SK-N-SH (cell line): ENCODE results near the gene ANKUB1.

Experiments
- CTCF ChIP-seq: fragments of 200-600 bp; sonication (generic); IDR thresholded peaks from 2 replicates; pipeline ENCODE4 v1.6.1; 2017; ENCODE audit warnings: antibody characterized with exemption, mild to moderate bottlenecking, moderate library complexity
- GATA2 ChIP-seq: sonication (generic); formaldehyde crosslinking; IDR thresholded peaks from 2 replicates; pipeline ENCODE4 v1.5.0; 2020; ENCODE audit warnings: mild to moderate bottlenecking, missing genetic modification reagents

- TF ChIP-seq CTCF (no peak), GATA2 (CRISPR knock-in tag) (no peak)
Observed at GRCh38 chr3:149732234-149732633, 60.1 kb downstream of the ANKUB1 start.
